ENCODE data around the gene SLC16A4. TPM values are rescaled to one million over a fixed set of nuclear protein-coding genes. Genes with fewer than 3 reads are reported as not detected.

SLC16A4 gene
- total RNA-seq, 2 donors from 2014 or later = 1.6 to 2.2 TPM

Other genes with a start within 250 kb of the SLC16A4 start
- gene SLC6A17, start 240.5 kb downstream of the SLC16A4 start, total RNA-seq = under 1 TPM; 0.06 to 0.09 TPM
- gene KCNC4, start 180.7 kb downstream of the SLC16A4 start, total RNA-seq = 1 to 10 TPM; 7.0 to 8.1 TPM
- gene RBM15, start 51.6 kb downstream of the SLC16A4 start, total RNA-seq = 10 to 100 TPM; 23.5 to 27.0 TPM
- gene LAMTOR5, start 16.7 kb upstream of the SLC16A4 start, total RNA-seq = 100 to 1,000 TPM; 111 to 117 TPM
- gene PROK1, start 60.1 kb upstream of the SLC16A4 start, total RNA-seq = not detected
- not detected for gene KCNA10, start 128.1 kb upstream of the SLC16A4 start, total RNA-seq
- 1 to 10 TPM in 1 of 2 donors, under 1 TPM in 1; 0.27 to 1.0 TPM for gene KCNA2, start 215.3 kb upstream of the SLC16A4 start, total RNA-seq